ENCODE data around the gene ZNF385B.

The ZNF385B gene

DNA sequence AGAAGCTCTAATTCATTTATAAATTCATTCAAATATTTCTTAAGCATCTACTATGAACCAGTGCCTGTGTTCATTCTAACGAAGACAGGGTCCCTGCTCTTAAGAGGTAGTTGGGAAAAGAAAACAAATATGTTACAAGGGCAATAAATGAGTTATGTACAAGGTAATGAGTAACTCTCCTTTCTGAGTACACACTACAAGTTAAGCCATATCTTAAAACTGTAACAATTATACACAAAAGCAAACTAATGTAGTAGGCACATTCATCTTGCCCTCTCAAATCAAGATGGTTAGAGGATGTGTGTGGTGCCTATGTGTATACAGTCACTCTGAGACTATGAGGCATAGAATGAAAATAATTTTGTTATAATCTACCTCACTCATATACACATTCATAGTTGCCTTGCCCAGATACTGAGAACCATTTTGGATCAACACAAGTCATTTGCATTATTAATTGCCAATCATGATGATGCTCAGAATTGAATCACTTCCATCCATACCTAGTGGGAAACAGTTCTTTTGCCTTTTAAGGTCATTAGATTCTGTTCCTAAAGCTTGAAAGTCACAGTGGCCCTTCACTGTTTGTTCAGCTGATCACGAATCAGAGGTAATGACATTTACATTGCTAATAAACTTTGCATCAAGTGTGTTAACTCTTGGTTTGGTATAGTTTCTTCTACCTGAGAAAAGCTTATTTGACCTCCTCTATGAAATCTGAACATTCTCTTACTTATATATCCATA, 283.1 kb downstream of the ZNF385B start:
- no peak for DNase-seq

DNA sequence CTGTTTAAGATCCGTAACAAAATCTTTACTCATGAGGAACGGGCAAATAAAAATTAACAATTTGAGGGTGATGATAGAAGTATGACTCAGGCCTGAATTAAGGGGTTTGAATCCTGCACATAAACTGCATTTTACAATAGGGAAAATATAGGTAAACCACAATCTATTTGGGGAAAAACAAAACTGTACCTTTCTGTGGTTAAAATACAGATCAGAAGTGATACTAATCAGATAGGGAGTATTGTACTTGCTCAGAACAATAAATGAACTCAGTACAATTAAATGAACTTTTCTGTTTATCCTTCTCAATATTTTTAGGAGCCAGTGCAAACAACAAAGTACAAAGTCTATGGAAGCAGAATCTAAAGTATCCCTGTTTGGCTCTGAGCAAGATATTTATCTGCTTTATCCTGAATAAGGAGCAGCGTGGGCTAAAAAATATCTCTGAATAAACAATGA, 287.3 kb downstream of the ZNF385B start:
- DNase-seq = no peak

DNA sequence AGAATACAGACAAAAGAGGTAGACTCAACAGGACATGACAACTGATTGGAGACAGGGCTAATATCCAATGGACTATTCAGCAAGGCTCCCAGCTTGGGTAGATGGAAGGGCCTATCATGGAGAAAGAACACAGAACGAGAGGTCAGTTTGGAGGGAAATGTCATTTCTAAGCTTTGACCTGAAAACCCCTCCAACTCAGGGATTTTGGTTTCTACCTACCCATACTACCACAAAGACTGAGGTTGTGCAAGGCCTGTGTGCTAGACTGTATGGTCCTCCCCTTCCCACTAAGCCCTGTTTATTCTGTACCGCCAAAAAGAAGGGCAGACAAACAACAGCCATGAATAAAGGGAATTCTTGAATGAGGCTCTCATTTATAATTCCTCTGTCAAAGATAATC, 288.9 kb downstream of the ZNF385B start:
- DNase-seq = no peak

DNA sequence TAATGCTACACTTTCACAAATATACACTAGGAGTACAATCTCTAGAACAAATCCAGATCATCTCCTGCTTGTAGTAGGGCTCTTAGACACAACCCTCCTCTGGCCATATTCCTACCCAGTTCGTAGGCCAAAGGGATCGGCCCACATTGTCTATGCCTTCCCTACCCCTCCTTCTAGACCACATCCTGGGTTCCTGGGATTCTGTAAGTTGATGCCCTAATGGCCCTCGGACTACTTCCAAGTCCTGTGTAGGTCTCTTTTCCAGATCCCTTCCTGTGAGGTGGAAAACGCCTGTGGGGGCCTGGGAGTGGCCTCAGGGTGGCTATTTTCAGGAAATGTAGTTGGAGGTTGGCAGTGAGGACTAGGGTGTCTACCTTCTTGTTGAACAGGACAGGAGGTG, 289.7 kb downstream of the ZNF385B start:
- no peak for DNase-seq

DNA sequence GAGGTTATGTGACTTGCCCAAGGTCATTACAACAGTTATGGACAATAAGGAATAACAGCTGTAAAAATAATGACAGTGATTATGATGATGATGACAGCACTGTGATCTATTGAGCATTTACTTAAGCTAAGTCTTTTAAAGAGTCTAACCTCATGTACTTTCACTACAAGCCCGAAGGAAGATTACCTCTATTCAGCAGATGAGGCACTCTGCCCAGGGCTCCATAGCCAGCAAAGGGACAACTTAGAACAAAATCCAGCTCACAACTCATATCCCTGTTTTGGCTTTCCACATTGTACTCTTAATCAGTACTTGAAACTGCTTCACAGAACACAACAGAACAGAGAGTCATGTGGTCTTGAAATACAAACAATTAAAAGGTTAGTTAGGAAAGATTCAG, 290.2 kb downstream of the ZNF385B start:
- no peak for DNase-seq

DNA sequence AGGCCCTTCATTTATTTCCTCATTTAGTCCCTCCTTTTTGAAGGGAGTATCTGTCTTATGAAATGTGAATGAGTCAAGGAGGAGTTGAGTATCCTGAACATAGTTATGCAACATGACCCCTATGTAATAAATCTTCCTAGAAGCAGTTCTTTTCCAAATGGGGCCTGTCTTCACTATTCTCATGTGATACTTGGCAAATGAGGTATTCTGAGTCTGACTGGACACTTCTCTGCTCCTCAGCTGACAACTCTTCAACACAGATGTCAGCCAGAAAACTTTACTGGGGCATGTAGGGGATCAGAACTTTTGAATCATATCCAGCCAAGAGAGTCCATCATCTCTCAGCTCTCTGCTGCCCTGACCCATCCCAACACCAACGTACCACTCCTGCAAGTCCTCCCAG, 291.6 kb downstream of the ZNF385B start:
- no peak for DNase-seq

DNA sequence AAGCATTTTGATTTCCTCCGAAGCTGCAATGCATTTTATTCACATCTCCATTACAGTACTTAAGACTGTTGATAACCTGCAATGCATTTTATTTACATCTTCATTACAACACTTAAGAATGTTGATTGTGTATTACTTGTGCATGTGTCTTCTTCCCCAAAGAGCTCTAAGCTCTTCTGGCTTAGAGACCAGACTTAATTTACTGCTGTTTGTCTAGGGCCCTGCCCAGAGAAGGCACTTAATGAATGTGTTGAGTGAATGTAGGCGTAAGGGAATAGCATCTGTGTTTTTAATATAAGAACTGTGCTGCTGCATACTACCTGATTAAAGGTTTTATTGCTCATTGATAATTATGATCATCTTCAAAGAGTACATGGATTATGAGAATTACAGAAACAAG, 295.6 kb downstream of the ZNF385B start:
- no peak for DNase-seq

DNA sequence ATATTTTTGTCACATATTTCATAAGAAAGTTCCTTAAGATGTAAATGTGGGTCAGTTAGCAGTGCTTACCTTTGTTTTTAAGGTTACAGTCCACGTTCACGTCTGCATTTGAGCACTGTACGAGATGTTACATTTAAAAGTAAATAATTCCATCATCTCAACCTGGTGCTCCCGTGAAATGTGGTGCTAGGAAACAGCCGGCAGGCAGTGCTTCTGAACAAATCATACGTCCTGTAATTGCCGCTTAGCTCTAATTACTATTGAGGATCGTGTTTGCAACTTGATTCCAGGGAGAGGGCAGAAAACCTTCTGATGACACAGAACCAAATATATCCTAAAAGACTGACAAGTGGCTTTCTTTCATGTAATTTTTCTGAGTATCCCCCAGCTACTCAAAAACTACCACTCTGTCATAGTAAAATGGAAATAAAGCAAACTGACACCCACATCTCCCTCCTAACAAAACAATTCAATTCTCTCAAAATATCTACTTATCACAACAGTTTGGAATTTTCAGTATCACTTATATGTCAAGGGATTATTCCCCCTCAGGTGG, 299.0 kb downstream of the ZNF385B start:
- peak; percentile 74 for DNase-seq

DNA sequence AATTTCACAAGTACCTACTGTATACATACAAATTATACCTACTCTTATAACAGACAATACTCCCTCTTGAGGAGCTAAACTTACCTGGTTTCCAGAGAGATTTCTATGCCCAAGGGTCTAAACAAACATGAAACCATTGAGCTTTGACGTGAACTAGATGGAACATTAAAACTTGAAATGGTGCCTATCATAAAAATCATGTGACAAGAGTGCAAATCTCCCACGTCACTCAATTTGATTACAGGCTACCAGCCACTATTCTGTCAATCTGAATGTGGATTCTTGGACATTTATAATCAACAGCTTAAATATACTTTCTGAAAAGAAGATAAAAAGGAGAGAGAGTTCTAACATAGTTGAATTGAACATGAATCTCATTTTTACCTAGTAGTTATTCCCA, 299.7 kb downstream of the ZNF385B start:
- no peak for DNase-seq

DNA sequence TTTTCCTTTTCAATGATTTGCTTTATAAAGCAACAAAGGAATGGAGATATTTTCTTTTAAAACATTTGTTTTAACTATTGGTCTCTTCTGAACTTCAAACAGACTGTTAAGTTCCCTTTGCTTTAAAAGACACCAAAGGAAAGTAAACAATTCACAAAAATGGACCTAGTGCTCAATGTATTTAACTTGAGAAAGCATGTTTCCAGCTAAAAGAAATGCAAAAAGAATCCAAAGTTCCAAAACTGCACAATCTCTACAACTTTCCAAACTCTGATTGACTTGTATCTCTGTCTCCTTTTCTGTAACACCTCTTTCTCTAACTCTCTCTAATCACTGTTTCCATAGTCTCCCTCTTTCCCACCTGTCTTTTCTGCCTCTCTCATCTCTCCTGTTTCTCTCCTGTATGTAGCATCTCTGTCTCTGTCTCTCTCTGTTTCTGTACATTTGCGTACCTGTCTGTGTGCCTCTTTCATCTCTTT, 301.1 kb downstream of the ZNF385B start:
- no peak for DNase-seq

DNA sequence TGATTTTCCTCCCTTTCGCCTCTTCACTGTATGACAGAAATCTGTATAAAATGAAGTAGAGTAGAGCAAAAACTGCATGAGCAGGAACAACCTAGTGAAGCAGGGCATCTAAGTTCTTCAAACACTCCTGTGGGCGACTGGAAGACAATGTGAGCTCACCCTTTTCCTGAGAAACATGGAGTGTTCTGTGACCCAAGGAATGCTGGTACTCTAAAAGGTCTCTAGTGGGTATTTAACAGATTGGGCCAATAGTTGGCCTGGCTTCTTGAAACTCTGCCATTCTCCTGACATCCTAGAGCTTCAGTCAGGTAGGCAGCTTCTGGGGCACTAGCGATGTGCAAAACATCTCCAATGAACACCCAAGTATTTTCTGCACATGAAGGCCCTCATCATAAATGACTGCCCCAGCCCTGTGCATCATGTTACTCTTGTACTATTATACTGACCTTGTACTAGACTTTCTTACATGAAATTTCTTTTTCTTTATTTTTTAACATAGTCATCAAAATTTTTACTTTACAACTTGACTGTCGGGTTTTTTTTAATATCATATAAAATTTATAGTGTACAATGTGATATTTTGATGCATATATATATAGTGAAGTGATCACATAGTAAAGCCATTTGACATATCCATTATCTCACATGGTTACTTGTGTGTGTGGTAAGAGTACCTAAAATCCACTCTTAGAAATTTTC, 302.2 kb downstream of the ZNF385B start:
- DNase-seq = no peak

DNA sequence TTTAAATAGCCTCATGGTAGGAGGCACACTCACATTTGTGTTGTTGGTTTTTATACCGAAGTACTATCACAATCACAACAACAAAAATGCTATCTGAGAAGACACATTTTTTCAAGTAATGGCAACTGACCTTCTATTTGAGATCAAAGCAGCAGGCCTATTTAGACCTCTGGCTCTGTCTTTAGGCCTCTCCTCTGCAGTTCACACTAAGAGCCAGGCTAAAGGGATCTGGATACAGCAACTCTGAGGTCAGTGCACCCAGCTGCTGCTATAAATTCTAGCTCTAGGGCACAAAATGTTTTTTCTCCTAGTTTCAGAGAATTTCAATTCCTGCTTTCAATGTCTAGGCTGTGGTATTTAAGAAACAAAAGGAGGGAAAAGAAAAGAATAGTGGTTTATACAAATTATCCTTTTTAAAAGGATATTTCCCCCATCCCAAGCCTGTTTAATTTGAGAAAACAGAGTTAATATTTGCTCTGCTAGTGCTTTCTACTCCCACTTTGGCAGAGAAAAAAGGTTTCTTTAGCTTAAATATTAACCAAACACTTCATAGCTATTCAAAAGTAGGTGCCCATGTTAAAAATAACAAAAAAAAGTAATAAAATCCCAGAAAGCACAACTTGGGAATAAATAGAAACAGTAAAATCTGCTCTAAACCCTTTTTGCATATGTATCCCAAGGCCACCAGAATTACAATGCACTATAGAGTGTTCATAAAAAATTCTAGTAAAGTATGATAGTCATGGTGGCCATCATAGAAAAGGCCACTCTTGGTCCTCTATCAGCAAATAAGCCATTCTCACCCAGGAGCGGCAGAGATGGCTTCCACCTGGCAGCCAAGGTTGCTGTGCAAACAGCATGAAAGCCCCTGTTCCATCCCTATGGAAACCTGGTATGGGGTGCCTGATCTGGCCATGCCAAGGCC, 303.1 kb downstream of the ZNF385B start:
- peak; percentile 54 for DNase-seq

DNA sequence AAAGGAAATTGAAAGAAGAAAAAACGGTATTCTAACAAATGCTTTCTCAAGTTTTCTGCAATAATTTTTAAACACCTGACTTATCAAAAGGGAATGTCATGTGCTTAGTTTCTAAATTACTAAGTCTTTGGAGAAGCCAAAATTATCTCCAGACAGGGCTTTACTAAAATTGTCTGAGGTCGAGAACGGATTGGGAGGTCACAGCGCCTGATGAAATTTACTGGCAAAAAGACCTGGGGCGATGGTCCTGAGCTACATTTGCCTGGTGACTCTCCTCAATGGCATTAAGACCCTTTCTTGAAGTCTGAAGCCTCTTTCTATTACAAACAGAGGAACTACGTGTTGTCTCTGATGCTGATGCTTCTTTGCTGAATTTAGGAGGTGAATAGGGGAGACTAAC, 305.0 kb downstream of the ZNF385B start:
- DNase-seq = no peak

DNA sequence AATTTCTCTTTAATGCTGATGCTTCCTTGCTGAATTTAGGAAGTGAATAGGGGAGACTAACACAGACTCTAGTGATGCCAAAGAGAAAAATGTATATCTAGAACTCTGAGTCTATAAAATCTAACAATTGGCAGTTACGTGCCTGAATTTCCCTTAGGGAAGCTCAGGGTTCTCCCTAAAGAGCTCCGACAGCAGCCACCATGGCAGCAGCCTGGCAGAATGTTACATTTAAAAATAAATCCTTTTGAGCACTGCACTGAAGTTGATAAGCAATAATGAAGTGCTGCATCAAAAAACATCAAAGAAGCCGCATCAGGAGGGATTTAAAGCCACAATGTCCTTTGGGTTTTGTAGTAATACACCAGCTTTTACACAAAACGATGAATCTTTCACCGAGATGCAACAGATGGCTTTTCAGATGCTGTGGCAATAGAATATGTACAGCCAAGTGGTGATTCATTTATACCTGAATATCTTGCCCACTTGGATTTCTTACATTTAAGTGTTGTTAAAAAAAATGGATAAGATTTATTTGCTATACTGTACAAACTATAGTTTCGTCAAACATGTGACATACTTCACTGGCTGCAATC, 305.6 kb downstream of the ZNF385B start:
- no peak for DNase-seq

DNA sequence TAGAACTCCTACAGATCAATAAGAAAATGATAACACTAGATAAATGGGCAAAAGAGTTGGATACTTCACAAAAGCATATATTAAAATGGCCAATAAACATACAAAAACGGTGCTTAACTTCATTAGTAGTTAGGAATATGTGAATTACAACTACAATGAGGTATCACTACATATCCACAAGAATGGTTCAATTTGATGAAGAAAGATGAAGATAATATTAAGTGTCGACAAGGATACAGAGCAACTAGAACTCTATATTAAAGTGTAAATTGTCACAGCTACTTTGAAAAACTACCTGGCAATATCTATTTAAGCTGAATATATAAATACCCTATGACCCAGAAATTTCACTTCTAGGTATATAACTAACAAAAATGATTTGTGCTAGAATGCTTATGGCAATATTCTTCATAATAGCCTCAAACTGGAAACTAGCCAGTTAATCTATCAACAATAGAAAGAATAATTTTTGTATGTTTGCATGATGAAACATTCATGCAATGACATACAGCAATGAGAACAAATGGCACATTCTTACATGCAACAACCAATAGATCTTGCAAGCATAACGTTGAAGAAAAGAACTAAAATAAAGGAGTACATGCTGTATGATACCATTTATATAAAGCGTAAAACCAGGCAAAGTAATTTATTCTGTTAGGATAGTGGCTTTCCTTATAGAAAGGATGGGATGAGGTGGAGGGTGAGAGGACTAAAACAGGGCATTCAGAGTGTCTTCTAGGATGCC, 306.6 kb downstream of the ZNF385B start:
- no peak for DNase-seq

DNA sequence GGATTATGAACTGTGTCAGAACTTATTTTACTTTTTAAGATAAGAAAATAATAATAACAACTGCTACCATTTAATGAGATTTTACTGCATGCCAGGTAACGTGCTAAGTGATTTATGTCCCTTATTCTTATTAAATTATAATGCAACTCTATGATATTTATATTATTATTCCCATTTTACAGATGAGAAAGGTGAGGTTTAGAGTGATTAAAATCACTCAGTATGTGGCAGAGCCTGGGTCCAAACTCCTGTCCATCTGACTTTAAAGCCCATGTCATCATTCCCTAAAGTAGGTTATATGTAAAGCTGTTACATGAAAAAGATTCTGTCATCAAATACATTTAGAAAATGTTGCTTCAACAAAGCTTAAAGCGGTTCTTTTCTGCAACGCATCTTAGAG, 308.0 kb downstream of the ZNF385B start:
- DNase-seq = no peak

DNA sequence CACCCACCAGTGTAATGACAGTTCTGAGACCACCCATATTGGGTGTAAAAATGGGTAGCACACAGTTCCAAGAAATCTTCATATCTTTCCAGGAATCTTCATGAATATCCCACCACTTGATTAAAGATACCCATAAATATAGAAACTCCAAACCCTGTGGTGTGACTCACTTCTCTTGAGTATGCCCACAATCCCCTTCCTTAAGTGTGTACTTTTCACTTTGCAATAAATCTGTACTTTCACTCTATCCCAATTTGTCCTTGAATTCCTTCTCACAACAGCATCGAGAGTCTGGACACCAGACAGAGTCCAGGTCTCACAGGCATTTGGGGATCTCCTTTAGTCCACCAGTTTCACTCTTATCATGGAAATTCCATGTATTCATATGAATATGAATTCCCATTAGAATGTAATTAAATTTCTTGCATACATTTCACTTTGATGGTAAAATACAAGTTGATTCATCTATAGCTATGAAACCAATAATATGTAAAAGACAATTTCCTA, 309.8 kb downstream of the ZNF385B start:
- DNase-seq = no peak

DNA sequence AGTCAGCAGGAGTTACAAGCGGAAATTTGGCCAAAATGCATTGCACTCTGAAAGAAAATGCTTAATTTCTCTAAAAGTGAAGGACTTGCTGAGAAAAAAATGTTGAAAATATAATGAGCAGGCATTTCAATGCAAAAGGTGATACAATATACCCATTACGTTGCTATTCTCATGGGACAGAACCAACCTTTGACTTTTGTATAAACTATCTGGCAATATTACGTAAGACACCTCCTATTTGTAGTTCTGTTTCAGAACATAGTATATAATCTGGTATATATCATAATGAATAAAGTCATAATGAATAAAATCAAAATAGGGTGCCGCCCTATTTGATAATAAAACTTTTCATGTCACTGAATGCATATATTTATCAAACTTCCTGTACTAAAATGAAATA, 310.6 kb downstream of the ZNF385B start:
- DNase-seq = no peak

DNA sequence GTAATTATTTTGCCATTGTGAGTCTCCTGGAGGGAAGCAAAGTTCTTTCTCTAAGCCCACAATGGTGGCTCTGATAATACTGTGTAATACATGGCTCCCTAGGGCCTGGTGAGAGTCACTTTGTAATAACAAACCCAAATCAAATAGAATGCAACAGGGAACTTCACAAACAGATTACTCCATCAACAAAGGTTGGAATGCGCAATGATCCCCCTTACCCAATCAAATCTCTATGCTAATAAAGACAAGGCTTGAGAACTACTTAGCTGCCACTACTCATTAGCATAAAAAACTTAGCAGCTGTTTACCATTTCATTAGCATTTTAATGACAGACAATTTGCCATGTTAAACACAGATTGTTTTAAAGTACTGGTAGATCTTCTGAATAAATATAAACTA, 311.2 kb downstream of the ZNF385B start:
- no peak for DNase-seq

DNA sequence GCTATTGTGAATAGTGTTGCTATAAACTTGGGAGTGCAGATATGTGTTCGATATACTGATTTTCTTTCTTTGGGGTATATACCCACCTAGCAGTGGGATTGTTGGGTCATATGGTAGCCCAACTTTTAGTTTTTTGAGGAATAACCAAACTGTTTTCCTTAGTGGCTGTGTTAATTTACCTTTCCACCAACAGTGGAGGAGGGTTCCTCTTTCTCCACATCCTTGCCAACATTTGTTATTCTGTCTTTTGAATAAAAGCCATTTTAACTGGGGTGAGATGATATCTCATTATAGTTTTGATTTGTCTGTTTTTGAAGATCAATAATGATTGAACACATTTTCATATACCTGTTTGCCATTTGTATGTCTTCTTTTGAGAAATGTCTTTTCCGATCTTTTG, 314.8 kb downstream of the ZNF385B start:
- DNase-seq = no peak

DNA sequence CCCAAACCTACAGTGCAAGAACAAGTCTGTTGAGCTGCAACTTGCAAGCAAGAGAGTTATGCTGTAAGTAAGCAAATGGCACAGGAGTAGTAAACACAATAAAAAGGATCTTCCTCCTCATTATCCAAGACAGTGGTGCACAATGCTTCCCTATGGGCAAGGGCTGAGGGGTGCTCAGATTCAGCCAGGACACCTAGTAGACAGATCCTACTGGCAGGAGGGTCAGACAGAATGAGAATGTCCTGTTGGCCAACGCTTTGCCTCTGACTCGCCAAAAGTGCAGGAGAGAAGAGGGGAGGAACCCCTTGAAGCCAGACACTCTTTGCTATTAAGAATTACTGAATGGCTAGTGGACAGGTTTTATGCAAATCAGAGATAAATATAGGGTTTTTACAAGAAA, 316.4 kb downstream of the ZNF385B start:
- DNase-seq = no peak
